CD4-positive, alpha-beta T cell treated with Interferon gamma for 1 hour (primary cell): ENCODE results near the gene MAST2.
"Not testable (repeated sequence)": the region's sequence is repeated elsewhere in the genome, so short reads cannot be mapped to it uniquely, and the experiment has no call there.

ENCODE experiments used
- DNase-seq: peaks from one replicate; pipeline ENCODE4 v3.0.0-alpha.2; 2020

Gene MAST2

GRCh38 chr1:45803299-45803780 is at the start of gene MAST2:
MAST2 (plus strand) TSS chr1:45803612; CDS start chr1:45803896, 284 bp downstream.
- peak; percentile 85 for DNase-seq

- no peak for DNase-seq
Observed at GRCh38 chr1:45755697-45756096, 47.7 kb upstream of the MAST2 start.

GRCh38 chr1:45762291-45762690 is 41.1 kb upstream of the MAST2 start:
- DNase-seq, result no peak

GRCh38 chr1:45765999-45766792 is 37.2 kb upstream of the MAST2 start:
- no peak for DNase-seq

- no peak for DNase-seq
Observed at GRCh38 chr1:45767035-45767434, 36.4 kb upstream of the MAST2 start.

- DNase-seq, result no peak
Observed at GRCh38 chr1:45769261-45769932, 34.0 kb upstream of the MAST2 start.

GRCh38 chr1:45772971-45773370 is 30.4 kb upstream of the MAST2 start:
- no peak for DNase-seq

- DNase-seq, result no peak
Observed at GRCh38 chr1:45775794-45776193, 27.6 kb upstream of the MAST2 start.

GRCh38 chr1:45785583-45785982 is 17.8 kb upstream of the MAST2 start:
- DNase-seq, result peak; percentile 28

- DNase-seq, result no peak
Observed at GRCh38 chr1:45787905-45788304, 15.5 kb upstream of the MAST2 start.

GRCh38 chr1:45789601-45790000 is 13.8 kb upstream of the MAST2 start:
- DNase-seq, result no peak

- no peak for DNase-seq
Observed at GRCh38 chr1:45792744-45793143, 10.7 kb upstream of the MAST2 start.

- no peak for DNase-seq
Observed at GRCh38 chr1:45793942-45794604, 9.3 kb upstream of the MAST2 start.

- no peak for DNase-seq
Observed at GRCh38 chr1:45796381-45796780, 7.0 kb upstream of the MAST2 start.

GRCh38 chr1:45796946-45797345 is 6.5 kb upstream of the MAST2 start:
- DNase-seq, result no peak

- DNase-seq, result no peak
Observed at GRCh38 chr1:45800899-45801298, 2.5 kb upstream of the MAST2 start.

- DNase-seq, result peak; percentile 60
Observed at GRCh38 chr1:45802343-45803298, 791 bp upstream of the MAST2 start.

GRCh38 chr1:45803781-45804668 is 613 bp downstream of the MAST2 start:
- not testable (repeated sequence) for DNase-seq

GRCh38 chr1:45804669-45804969 is 1.2 kb downstream of the MAST2 start:
- no peak for DNase-seq

GRCh38 chr1:45806129-45806528 is 2.7 kb downstream of the MAST2 start:
- no peak for DNase-seq

GRCh38 chr1:45809761-45810160 is 6.3 kb downstream of the MAST2 start:
- DNase-seq, result no peak

- DNase-seq, result no peak
Observed at GRCh38 chr1:45814776-45815175, 11.4 kb downstream of the MAST2 start.
